HL-60/S4 treated with phorbol 12-myristate 13-acetate at 8.2 ng/mL for 4 days and 3 days (cell line): Measurements from ENCODE around the gene TBXT.
"Not testable (repeated sequence)": the region's sequence is repeated elsewhere in the genome, so short reads cannot be mapped to it uniquely, and the experiment has no call there.

Source experiments
- in situ Hi-C: fragments of 300-500 bp; cut with MboI; formaldehyde crosslinking; loops from 2 replicates; pipeline ENCODE4 v1.15.0; 2022; ENCODE audit warnings: low sequenced_read_pairs

The TBXT gene, protein sequence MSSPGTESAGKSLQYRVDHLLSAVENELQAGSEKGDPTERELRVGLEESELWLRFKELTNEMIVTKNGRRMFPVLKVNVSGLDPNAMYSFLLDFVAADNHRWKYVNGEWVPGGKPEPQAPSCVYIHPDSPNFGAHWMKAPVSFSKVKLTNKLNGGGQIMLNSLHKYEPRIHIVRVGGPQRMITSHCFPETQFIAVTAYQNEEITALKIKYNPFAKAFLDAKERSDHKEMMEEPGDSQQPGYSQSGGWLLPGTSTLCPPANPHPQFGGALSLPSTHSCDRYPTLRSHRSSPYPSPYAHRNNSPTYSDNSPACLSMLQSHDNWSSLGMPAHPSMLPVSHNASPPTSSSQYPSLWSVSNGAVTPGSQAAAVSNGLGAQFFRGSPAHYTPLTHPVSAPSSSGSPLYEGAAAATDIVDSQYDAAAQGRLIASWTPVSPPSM

GRCh38 chr6:166167801-166168615, at the start of gene TBXT:
Gene TBXT (minus strand): TSS chr6:166167851. CDS start chr6:166167591, 260 bp downstream.
- in situ Hi-C loops, result no loop called here

DNA sequence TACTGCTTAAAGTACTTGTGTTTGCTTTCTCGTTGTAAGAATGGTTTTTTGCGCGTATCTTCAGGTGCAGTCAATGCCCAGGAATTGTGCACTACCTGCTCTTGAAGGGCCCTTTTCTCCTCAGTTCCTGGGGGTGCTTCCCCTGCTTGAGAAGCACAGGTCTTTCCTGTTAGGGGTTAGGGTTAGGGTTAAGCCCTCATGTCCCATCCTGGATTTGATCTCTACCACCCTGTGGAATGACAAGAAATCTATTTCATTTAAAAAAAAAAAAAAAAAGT, 39.6 kb upstream of the TBXT start:
- in situ Hi-C loops, result no loop called here

- in situ Hi-C loops, result no loop called here
Measured at GRCh38 chr6:166206510-166207283, 39.0 kb upstream of the TBXT start.

GRCh38 chr6:166206066-166206465, 38.4 kb upstream of the TBXT start:
- in situ Hi-C loops, result no loop called here

DNA sequence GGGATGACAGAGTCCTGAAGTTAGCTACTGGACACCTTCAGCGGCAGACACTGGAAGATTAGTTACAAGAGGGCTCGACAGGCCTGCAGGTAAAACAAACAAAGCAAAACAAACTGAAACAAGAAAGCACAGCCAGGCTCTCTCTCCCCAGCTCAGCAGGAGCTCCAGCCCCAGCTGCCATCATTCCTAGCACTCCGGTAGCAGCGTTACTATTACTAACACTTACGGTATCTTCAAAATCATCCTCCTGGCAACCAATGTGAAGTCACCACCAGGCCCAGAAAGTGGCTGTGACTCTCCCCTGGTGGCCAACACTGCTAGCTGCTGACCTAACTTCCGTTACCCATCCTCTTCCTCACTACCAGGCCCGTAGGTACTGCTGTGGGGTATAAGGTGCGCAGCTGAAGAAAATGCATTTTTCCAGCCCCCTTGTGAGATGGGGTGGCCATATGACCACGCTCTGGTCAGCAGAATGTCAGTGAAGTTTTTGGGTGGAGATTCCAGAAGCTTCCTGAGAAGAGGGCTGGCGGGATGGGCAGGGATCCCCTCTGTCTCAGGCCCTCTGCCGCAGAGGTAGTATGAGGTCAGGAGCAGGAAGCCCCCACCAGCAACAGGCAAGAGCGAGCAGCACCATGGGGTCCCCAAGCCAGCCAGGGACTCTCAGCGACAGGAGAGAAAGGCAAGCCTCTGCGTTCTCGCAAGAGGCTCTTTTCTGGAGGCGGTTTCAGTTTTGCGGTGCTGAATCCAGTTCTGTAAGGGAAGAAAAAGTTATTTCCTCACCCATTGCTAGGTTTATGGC, 37.4 kb upstream of the TBXT start:
- in situ Hi-C loops, result no loop called here

DNA sequence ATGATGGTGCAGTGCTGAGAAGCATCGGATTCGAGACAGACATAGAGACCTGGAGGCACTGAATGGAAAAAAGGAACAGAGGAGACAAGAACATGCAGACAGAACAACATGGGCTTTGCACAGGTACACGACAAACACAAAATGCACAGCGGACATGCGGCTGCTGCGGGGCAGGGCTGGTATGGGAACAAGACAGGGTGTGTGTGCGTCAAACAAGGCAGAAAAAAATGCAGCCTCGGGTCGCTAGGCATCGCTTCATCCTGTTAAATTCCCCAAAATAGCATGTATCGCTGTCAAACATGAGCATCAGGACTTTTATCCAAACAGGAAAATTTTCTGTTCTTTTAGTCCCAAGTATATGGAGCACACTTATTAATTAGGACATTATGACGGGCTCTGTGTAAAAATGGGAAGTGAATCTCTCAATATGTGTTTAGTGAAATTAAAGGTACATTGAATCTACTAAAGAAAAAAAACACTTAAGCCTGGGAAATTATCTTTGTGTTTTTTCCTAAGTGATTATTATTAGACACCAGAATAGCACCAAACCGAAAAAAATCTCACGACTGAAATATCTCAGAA, 36.1 kb upstream of the TBXT start:
- in situ Hi-C loops, result no loop called here

- in situ Hi-C loops, result no loop called here
Measured at GRCh38 chr6:166203003-166203640, 35.5 kb upstream of the TBXT start.

DNA sequence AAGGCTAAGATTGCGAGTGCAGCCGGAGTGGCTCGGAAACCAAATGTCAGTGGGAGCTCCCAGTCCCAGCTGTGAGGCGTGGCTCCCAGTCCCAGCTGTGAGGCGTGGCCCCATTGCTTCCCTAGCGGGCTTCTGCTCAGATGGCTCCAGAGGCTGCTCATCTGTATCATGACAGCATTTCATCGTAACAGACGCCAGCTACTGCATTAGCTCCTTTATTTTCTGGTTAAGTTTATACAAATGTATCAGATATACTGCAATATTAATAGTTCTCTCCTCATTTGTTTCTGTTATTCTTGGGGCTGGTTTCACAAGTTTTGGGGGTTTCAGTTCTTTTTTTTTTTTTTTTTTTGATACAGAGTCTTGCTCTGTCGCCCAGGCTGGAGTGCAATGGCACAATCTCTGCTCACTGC, 34.7 kb upstream of the TBXT start:
- in situ Hi-C loops, result no loop called here

DNA sequence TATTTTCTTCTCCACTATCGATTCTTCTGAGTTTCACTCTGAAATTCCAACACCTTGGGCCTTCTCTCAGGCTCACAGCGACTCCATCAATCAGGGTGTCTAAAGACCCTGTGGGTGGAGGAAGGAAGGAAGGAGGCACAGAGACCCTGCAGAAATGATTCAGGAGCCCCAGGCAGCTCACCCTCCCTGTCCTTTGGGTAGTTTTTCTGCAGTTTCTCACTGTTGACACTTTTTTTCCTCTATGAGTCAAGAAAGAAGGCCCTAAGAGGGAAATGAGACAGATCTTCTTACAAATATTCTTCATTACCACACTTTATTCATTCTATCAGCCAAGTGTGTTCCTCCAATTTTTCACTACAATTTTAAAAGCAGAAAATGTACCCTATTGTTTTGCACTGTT, 34.2 kb upstream of the TBXT start:
- in situ Hi-C loops, result no loop called here

GRCh38 chr6:166197361-166197760, 29.7 kb upstream of the TBXT start:
- in situ Hi-C loops, result no loop called here

DNA sequence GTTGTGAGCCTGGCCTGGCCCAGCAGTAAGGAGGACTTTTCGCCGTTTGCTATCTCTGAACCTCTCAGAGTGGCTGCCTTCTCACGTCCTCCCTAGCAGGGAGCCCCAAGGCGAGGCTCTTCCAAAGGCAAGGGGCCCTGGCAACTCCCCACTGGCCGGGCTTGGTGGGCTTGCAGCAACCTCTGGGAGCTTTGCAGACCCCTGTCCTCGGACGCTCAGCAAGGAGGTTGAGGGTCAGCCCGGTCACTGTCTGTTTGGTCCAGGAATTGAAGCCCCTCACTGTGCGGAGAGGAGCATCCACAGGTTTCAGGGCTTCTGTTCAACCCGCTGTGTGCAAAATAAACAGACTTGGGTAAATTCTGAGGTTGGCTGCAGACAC, 28.2 kb upstream of the TBXT start:
- in situ Hi-C loops, result no loop called here

DNA sequence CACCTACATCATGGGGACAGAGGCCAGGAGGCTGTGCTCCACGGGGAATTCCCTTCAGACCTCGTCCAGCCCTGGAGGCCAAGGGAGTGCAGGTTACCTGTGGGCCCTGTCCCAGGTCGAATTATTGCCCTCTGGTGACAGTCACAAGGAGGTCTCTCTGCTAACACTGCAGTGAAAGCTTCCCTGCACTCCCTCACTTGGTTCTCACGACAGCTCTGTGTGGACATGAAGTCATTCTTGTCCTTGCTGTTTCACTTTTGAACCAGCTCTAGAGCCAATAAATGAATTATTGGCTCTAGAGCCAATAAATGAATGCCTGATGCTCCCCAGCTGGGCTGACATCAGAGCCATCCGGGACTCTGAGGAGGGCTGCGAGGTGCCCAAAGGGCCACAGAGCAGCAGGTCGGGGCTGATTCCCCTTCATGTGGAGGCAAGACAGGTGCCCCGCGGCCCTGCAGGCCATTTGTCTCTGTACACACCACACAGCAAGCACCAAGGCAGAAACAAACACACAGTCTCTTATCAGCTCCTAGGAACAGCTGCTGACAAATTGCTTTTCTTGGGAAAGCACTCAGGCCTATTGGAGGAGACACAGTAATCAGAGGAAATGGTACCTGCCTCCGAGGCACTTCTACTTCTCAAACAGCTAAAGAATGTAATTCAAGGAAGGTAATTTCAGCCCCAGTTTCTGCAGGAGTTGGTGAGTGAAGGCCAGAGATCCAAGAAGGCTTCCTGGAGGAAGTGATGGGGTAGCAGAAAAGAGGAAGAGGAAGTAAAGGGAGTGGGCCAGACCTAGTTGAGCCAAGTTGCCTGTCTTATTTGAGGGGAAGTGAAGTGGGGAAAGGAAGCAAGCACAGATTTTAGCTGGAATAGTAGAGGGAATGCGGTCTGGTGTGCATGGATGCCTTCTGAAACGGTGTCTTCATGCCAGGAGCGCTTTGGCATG, 27.5 kb upstream of the TBXT start:
- in situ Hi-C loops, result no loop called here

- in situ Hi-C loops, result no loop called here
Measured at GRCh38 chr6:166192557-166192956, 24.9 kb upstream of the TBXT start.

GRCh38 chr6:166192136-166192535, 24.5 kb upstream of the TBXT start:
- in situ Hi-C loops, result no loop called here

DNA sequence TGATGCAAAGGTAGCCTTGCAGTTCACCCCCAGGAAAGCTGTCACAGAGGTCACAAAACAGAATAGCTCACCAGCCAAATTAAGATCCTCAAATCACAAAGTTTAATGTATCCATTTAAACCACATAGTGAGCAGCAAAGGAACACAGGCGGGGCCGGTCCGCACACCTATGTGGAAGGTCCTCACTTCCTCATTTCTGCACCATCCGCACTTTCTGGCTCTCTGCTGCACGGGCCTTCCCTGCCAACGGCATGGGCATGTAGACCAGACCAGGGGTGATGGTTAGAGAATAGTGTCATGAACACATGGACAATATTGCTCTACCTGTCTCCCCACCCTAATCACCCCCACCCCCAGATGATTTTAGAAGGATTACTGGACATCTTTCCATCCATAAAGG, 12.1 kb upstream of the TBXT start:
- in situ Hi-C loops, result no loop called here

DNA sequence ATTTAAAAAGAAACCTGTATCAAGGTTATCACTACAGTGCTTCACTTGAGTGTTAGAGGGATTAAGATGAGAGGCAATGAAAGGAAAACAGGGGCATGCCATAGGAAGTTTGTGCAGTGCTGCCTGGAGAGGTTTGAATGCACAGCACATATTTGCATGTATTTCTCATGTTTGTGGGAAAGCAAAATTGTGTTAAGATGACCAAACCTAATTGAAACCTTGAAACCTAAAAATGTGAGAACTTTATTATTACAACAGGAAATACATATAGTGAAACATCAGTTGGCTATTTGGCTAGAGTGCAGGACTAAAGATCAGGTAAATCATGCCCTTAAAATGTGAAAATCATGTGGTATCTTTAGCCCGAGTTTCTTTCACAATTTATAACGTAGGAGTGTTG, 8.5 kb upstream of the TBXT start:
- in situ Hi-C loops, result no loop called here

- in situ Hi-C loops, result not testable (repeated sequence)
Measured at GRCh38 chr6:166175093-166175492, 7.4 kb upstream of the TBXT start.

- in situ Hi-C loops, result no loop called here
Measured at GRCh38 chr6:166174031-166174430, 6.4 kb upstream of the TBXT start.
